Renal pelvis (tissue), 4 donors: ENCODE data around the gene LASP1NB. TPM values are rescaled to one million over a fixed set of nuclear protein-coding genes. Genes with fewer than 3 reads are reported as not detected.
A peak's percentile ranks its signal among the peaks of the same experiment; 100 is the strongest.
"Not testable (repeated sequence)": the region's sequence is repeated elsewhere in the genome, so short reads cannot be mapped to it uniquely, and the experiment has no call there.

Experiments
- DNase-seq: peaks from one replicate; pipeline ENCODE4 v3.0.0-alpha.2; 2013
- polyA plus RNA-seq, 3 donors: library from polyadenylated mRNA; unstranded; fragments of 120-200 nt; gene quantifications; one replicate each; pipeline ENCODE4 v1.2.1, GENCODE V29; 2013; ENCODE audit not compliant: insufficient read length in 3 of 3

Gene LASP1NB

DNA sequence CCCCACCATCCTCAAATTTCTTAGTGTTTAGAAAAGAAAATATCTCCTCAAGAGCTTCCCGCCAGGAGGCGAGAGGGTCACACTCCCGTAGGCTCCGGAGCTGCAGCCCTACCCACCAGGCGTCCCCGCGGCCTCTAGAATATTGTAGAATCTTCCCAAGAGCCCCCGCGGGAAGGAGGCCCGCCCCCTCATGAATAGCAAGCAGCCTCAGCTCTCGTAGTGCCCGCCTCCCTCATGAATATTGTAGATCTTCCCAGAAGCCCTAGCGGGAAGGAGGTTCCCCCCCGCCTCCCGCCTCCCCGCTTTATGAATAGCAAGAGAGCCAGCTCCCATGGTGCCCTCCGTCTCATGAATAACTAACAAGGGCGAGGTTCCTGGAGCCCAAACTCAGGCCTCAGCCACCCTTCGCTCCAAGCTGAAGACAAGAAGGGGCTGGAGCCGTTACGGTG, 41.9 kb downstream of the LASP1NB start, which contains the start of gene FBXO47:
Gene FBXO47 (minus strand): TSS at position 114 of the 449 bp plus-strand sequence. CDS start 4,378 bp downstream, outside the sequence.
- peak; percentile 92 for DNase-seq

DNA sequence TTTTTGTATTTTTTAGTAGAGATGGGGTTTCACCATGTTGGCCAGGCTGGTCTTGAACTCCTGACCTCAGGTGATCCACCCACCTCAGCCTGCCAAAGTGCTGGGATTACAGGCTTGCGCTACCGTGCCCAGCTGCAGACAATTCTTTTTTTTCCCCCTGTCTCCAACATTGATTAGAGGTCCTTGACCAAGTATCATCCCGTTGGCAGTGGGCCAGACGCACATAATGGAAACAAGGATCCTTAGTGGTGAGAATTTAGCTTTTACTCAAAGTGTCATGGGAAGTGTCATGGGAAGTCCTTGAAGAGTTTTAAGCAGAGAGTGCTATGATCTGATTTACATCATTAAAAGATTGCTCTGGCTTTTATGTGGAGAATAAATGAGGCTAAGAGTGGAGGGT, 43.9 kb downstream of the LASP1NB start:
- no peak for DNase-seq

- DNase-seq = no peak
These were observed 44.7 kb downstream of the LASP1NB start for GRCh38 chr17:38970128-38970527.

GRCh38 chr17:38970804-38971203, 45.4 kb downstream of the LASP1NB start:
- no peak for DNase-seq

GRCh38 chr17:38976187-38976551, 50.8 kb downstream of the LASP1NB start:
- DNase-seq = not testable (repeated sequence)

DNA sequence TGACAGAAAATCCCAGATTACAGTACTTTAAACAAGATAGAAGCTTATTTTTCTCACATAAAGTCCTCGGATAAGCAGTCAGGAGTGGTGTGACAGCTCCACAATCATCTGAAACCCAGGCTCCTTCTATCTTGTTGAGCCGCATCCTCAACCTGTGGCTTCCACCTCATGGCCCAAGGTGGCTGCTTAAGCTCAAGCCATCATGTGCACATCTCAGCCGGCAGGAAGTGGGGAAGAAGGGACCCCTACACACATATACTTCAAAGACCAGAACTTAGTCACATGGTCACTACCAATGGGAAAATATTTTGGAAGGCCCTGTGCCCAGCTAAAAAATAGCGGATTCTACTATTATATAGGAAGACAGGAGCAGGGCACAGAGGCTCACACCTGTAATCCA, 52.8 kb downstream of the LASP1NB start:
- no peak for DNase-seq

Other genes with a start within 250 kb of the LASP1NB start
- gene MLLT6, start 220.3 kb upstream of the LASP1NB start, polyA plus RNA-seq = 100 to 1,000 TPM in 2 of 3 donors, 10 to 100 TPM in 1; 74.2 to 131 (median 127) TPM
- 10 to 100 TPM; 12.1 to 15.9 (median 13.7) TPM for gene CISD3, start 195.3 kb upstream of the LASP1NB start, polyA plus RNA-seq
- 10 to 100 TPM; 77.2 to 86.4 (median 86.2) TPM for gene PCGF2, start 177.3 kb upstream of the LASP1NB start, polyA plus RNA-seq
- gene PSMB3, start 172.9 kb upstream of the LASP1NB start, polyA plus RNA-seq = 100 to 1,000 TPM; 116 to 125 (median 123) TPM
- gene PIP4K2B, start 126.1 kb upstream of the LASP1NB start, polyA plus RNA-seq = 10 to 100 TPM; 78.6 to 80.9 (median 78.6) TPM
- 10 to 100 TPM; 24.6 to 33.0 (median 28.6) TPM for gene CWC25, start 100.3 kb upstream of the LASP1NB start, polyA plus RNA-seq
- 1,000 to 10,000 TPM; 2,304 to 2,705 (median 2,321) TPM for gene RPL23, start 71.9 kb upstream of the LASP1NB start, polyA plus RNA-seq
- gene LASP1, start 55.6 kb upstream of the LASP1NB start, polyA plus RNA-seq = 100 to 1,000 TPM; 155 to 161 (median 157) TPM
- gene FBXO47, start 41.8 kb downstream of the LASP1NB start, polyA plus RNA-seq = under 1 TPM in 1 of 3 donors, not detected in 2; 0.10 TPM
- gene PLXDC1, start 226.0 kb downstream of the LASP1NB start, polyA plus RNA-seq = 1 to 10 TPM; 6.1 to 7.9 (median 7.4) TPM
- under 1 TPM; 0.30 to 0.44 (median 0.34) TPM for gene ARL5C, start 240.5 kb downstream of the LASP1NB start, polyA plus RNA-seq